Activated CD4-positive, alpha-beta T cell treated with anti-CD3 and anti-CD28 coated beads for 36 hours (primary cell): ENCODE data around the gene SCNN1A. TPM values are rescaled to one million over a fixed set of nuclear protein-coding genes. Genes with fewer than 3 reads are reported as not detected.
"Not testable (repeated sequence)": the region's sequence is repeated elsewhere in the genome, so short reads cannot be mapped to it uniquely, and the experiment has no call there.

ENCODE experiments used
- ATAC-seq: fragments of 200-7000 bp; cut with Tn5 transposase; one replicate; pipeline ENCODE4 v1.10.0; 2021; ENCODE audit warnings: mild to moderate bottlenecking, moderate library complexity
- CTCF ChIA-PET: fragments of 350-600 bp; sonication (Branson Sonifier 250); formaldehyde crosslinking; loops from one replicate; lab custom pipeline; 2021; ENCODE audit warnings: antibody characterized with exemption; lab: Charles Lee
- POLR2A ChIA-PET: fragments of 350-600 bp; sonication (Branson Sonifier 250); formaldehyde crosslinking; loops from one replicate; lab custom pipeline; 2021; ENCODE audit warnings: antibody characterized with exemption, inconsistent platforms; lab: Charles Lee
- DNase-seq: peaks from one replicate; pipeline ENCODE4 v3.0.0-alpha.2; 2020
- H3K27ac Mint-ChIP-seq: one replicate; pipeline ENCODE4 v1.8.0; 2021; ENCODE audit warnings: mixed read lengths
- H3K27me3 Mint-ChIP-seq: one replicate; pipeline ENCODE4 v1.8.0; 2021; ENCODE audit warnings: mixed read lengths
- H3K36me3 Mint-ChIP-seq: one replicate; pipeline ENCODE4 v1.8.0; 2021; ENCODE audit warnings: low read depth, mixed read lengths
- H3K4me1 Mint-ChIP-seq: one replicate; pipeline ENCODE4 v1.8.0; 2021; ENCODE audit warnings: mixed read lengths
- H3K4me3 Mint-ChIP-seq: one replicate; pipeline ENCODE4 v1.8.0; 2021; ENCODE audit warnings: mild to moderate bottlenecking, moderate library complexity, mixed read lengths
- H3K9me3 Mint-ChIP-seq: one replicate; pipeline ENCODE4 v1.8.0; 2021; ENCODE audit warnings: low read depth, mixed read lengths
- intact Hi-C, 2 experiments: fragments of 100-400 bp; cut with DNase I in 1 of 2; cut with micrococcal nuclease in 1 of 2; formaldehyde crosslinking; loops; one replicate each; pipeline versions ENCODE4 v1.14.2 to v1.15.1; 2022 to 2024; cut with DNase I, micrococcal nuclease
- total RNA-seq, 2 experiments: library from RNA; stranded (reverse); gene quantifications; one replicate each; pipeline ENCODE4 v1.2.3, GENCODE V29; 2021

The SCNN1A gene
- total RNA-seq, 2 experiments from 2014 or later, result 0.05 TPM; not detected in 1

- Mint-ChIP-seq H3K27me3 (no peaks in the 10 kb centered on the region), H3K4me3 (no peak overlapping the region), H3K36me3 (no peaks in the 10 kb centered on the region), H3K4me1 (peaks cover 47% of the 10 kb centered on the region), H3K9me3 (no peaks in the 10 kb centered on the region), H3K27ac (peak overlapping the region; percentile 79)
- ChIA-PET CTCF (interaction anchor here (0.6 to 2.2 kb wide), 11 partner anchors 8 to 259 kb away, joined by 3 to 9 read pairs (median 4); partner anchors contain the start of gene VAMP1), POLR2A (interaction anchor here (0.6 to 1.8 kb wide), 3 partner anchors 9 to 616 kb away, joined by 3 to 11 read pairs (median 6); no protein-coding TSS in a partner anchor)
- DNase-seq (peak; percentile 78), ATAC-seq (peak; percentile 85)
- intact Hi-C loops, result loop anchor here in 1 of 2 experiments (1.0 kb wide), 1 partner anchor 10 kb away; no protein-coding TSS in a partner anchor
These were observed 29.9 kb downstream of the SCNN1A start for GRCh38 chr12:6345319-6346091.

GRCh38 chr12:6344101-6344660, 31.2 kb downstream of the SCNN1A start:
- H3K27ac Mint-ChIP-seq, H3K4me3 Mint-ChIP-seq, H3K27me3 Mint-ChIP-seq, ATAC-seq, H3K36me3 Mint-ChIP-seq, DNase-seq, POLR2A ChIA-PET, H3K9me3 Mint-ChIP-seq: not testable (repeated sequence)
- intact Hi-C loops, result loop anchor here in 1 of 2 experiments (5.0 kb wide), 2 partner anchors 443 to 1697 kb away; partner anchors contain the start of genes AKAP3, CD4 and NDUFA9
- peaks cover 47% of the 10 kb centered on the region for H3K4me1 Mint-ChIP-seq
- CTCF ChIA-PET, result interaction anchor here (0.6 to 1.5 kb wide), 4 partner anchors 9 to 120 kb away, joined by 3 to 5 read pairs (median 4); no protein-coding TSS in a partner anchor

GRCh38 chr12:6343518-6343917, 31.8 kb downstream of the SCNN1A start:
- Mint-ChIP-seq H3K27me3 (no peaks in the 10 kb centered on the region), H3K27ac (no peak overlapping the region), H3K4me1 (peaks cover 47% of the 10 kb centered on the region), H3K36me3 (no peaks in the 10 kb centered on the region), H3K9me3 (no peaks in the 10 kb centered on the region), H3K4me3 (no peak overlapping the region)
- no peak for ATAC-seq
- DNase-seq, result no peak
- ChIA-PET POLR2A (no interaction called here), CTCF (interaction anchor here (0.6 to 1.5 kb wide), 4 partner anchors 8 to 121 kb away, joined by 3 to 5 read pairs (median 4); no protein-coding TSS in a partner anchor)
- intact Hi-C loops, result loop anchor here in 1 of 2 experiments (5.0 kb wide), 2 partner anchors 444 to 1696 kb away; partner anchors contain the start of genes AKAP3, CD4 and NDUFA9

- H3K4me1 Mint-ChIP-seq, result peaks cover 43% of the 10 kb centered on the region
- CTCF ChIA-PET, result interaction anchor here (0.6 to 1.3 kb wide), 7 partner anchors 16 to 653 kb away, joined by 3 to 7 read pairs (median 4); no protein-coding TSS in a partner anchor
- POLR2A ChIA-PET, result interaction anchor here (0.6 to 0.7 kb wide), 2 partner anchors 147 to 148 kb away, joined by 3 read pairs; no protein-coding TSS in a partner anchor
- no peak for DNase-seq
- H3K27me3 Mint-ChIP-seq, result no peaks in the 10 kb centered on the region
- H3K9me3 Mint-ChIP-seq, result no peaks in the 10 kb centered on the region
- ATAC-seq, result no peak
- H3K27ac Mint-ChIP-seq, result no peak overlapping the region
- peaks cover 2% of the 10 kb centered on the region for H3K36me3 Mint-ChIP-seq
- no peak overlapping the region for H3K4me3 Mint-ChIP-seq
- intact Hi-C loops, result loop anchor here (1.0 to 5.0 kb wide), 4 partner anchors 19 to 1695 kb away; partner anchors contain the start of genes AKAP3 (in 1 of the 2), CD4 (in 1 of the 2) and NDUFA9 (in 1 of the 2)
These were observed 33.0 kb downstream of the SCNN1A start for GRCh38 chr12:6342140-6342889.

- H3K4me3 Mint-ChIP-seq, result no peak within 1 kb of the TSS
These were observed 33.8 kb downstream of the SCNN1A start, which contains the start of gene TNFRSF1A for GRCh38 chr12:6341417-6342139. Gene TNFRSF1A (minus strand): TSS chr12:6342076. CDS start chr12:6341814, 262 bp downstream.

GRCh38 chr12:6340745-6341416, 34.5 kb downstream of the SCNN1A start:
- POLR2A ChIA-PET, result no interaction called here
- Mint-ChIP-seq H3K27ac (no peak overlapping the region), H3K4me3 (no peak overlapping the region), H3K36me3 (peaks cover 3% of the 10 kb centered on the region), H3K4me1 (peaks cover 30% of the 10 kb centered on the region), H3K27me3 (no peaks in the 10 kb centered on the region), H3K9me3 (no peaks in the 10 kb centered on the region)
- peak; percentile 35 for DNase-seq
- ATAC-seq, result no peak
- intact Hi-C loops, result loop anchor here in 1 of 2 experiments (5.0 kb wide), 2 partner anchors 446 to 1694 kb away; partner anchors contain the start of genes AKAP3, CD4 and NDUFA9
- CTCF ChIA-PET, result interaction anchor here (1.2 to 1.3 kb wide), 2 partner anchors 14 to 18 kb away, joined by 3 to 7 read pairs; no protein-coding TSS in a partner anchor

More at GRCh38 chr12:6341417-6342139, 33.8 kb downstream of the SCNN1A start, which contains the start of gene TNFRSF1A:
- Mint-ChIP-seq H3K4me1 (peaks cover 37% of the 10 kb centered on the region), H3K27ac (no peak within 1 kb of the TSS), H3K9me3 (no peaks in the 10 kb centered on the region), H3K36me3 (peaks cover 3% of the 10 kb centered on the region), H3K27me3 (no peaks in the 10 kb centered on the region)
- intact Hi-C loops, result loop anchor here (1.0 to 5.0 kb wide), 4 partner anchors 20 to 1694 kb away; partner anchors contain the start of genes AKAP3 (in 1 of the 2), CD4 (in 1 of the 2) and NDUFA9 (in 1 of the 2)
- ATAC-seq, result peak; percentile 45
- POLR2A ChIA-PET, result interaction anchor here (0.6 to 0.7 kb wide), 2 partner anchors 148 to 149 kb away, joined by 3 read pairs; no protein-coding TSS in a partner anchor
- DNase-seq, result peak; percentile 74
- CTCF ChIA-PET, result interaction anchor here (0.6 to 1.3 kb wide), 5 partner anchors 15 to 652 kb away, joined by 3 to 7 read pairs (median 3); no protein-coding TSS in a partner anchor

GRCh38 chr12:6340032-6340638, 35.2 kb downstream of the SCNN1A start:
- Mint-ChIP-seq H3K9me3 (no peaks in the 10 kb centered on the region), H3K4me3 (no peak overlapping the region), H3K4me1 (peaks cover 22% of the 10 kb centered on the region), H3K27me3 (no peaks in the 10 kb centered on the region), H3K36me3 (peaks cover 7% of the 10 kb centered on the region), H3K27ac (no peak overlapping the region)
- CTCF ChIA-PET, result interaction anchor here (0.6 to 1.5 kb wide), 7 partner anchors 14 to 413 kb away, joined by 3 to 6 read pairs (median 3); partner anchors contain the start of gene MLF2
- POLR2A ChIA-PET, result no interaction called here
- intact Hi-C loops, result loop anchor here in 1 of 2 experiments (5.0 kb wide), 2 partner anchors 447 to 1693 kb away; partner anchors contain the start of genes AKAP3, CD4 and NDUFA9
- DNase-seq (peak; percentile 55), ATAC-seq (no peak)

- POLR2A ChIA-PET, result interaction anchor here (0.6 to 1.1 kb wide), 4 partner anchors 9 to 195 kb away, joined by 3 read pairs; no protein-coding TSS in a partner anchor
- Mint-ChIP-seq H3K27me3 (no peaks in the 10 kb centered on the region), H3K4me1 (peaks cover 25% of the 10 kb centered on the region), H3K9me3 (no peaks in the 10 kb centered on the region), H3K36me3 (peaks cover 14% of the 10 kb centered on the region), H3K27ac (no peak overlapping the region), H3K4me3 (no peak overlapping the region)
- CTCF ChIA-PET, result interaction anchor here (0.8 to 1.5 kb wide), 5 partner anchors 16 to 126 kb away, joined by 3 to 6 read pairs (median 5); no protein-coding TSS in a partner anchor
- no peak for ATAC-seq
- no peak for DNase-seq
- intact Hi-C loops, result loop anchor here (5.0 kb wide), 3 partner anchors 33 to 213 kb away; partner anchors contain the start of gene GAPDH (in 1 of the 2)
These were observed 36.4 kb downstream of the SCNN1A start for GRCh38 chr12:6338955-6339354.
